Erythroblast (primary cell): ENCODE data around the gene NGRN.

ENCODE experiments used
- GATA1 ChIP-seq: IDR thresholded peaks from 2 replicates; pipeline ENCODE4 v1.6.1; 2011; ENCODE audit warnings: low read depth, mild to moderate bottlenecking, control low read depth, low read length, moderate library complexity
- POLR2A ChIP-seq: IDR thresholded peaks from 2 replicates; pipeline ENCODE4 v1.6.1; 2011; ENCODE audit warnings: mild to moderate bottlenecking, low read length

GRCh38 chr15:90271459-90272166 is 6.1 kb downstream of the NGRN start:
- TF ChIP-seq POLR2A (no peak), GATA1 (no peak)
